ENCODE measurements around the gene FAM131A. TPM values are rescaled to one million over a fixed set of nuclear protein-coding genes. Genes with fewer than 3 reads are reported as not detected.

Gene FAM131A
- total RNA-seq, 1 donor from 2014 or later, result 22.7 TPM

GRCh38 chr3:184355261-184356040, 18.1 kb downstream of the FAM131A start:
- H3K4me3 ChIP-seq (ENCODE audit: low read depth, low read length), result no peak overlapping the region
- no peak for DNase-seq (ENCODE audit: low read depth)
- TF ChIP-seq, protein P1, sequence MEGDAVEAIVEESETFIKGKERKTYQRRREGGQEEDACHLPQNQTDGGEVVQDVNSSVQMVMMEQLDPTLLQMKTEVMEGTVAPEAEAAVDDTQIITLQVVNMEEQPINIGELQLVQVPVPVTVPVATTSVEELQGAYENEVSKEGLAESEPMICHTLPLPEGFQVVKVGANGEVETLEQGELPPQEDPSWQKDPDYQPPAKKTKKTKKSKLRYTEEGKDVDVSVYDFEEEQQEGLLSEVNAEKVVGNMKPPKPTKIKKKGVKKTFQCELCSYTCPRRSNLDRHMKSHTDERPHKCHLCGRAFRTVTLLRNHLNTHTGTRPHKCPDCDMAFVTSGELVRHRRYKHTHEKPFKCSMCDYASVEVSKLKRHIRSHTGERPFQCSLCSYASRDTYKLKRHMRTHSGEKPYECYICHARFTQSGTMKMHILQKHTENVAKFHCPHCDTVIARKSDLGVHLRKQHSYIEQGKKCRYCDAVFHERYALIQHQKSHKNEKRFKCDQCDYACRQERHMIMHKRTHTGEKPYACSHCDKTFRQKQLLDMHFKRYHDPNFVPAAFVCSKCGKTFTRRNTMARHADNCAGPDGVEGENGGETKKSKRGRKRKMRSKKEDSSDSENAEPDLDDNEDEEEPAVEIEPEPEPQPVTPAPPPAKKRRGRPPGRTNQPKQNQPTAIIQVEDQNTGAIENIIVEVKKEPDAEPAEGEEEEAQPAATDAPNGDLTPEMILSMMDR (conservative IDR thresholded peaks at IDR 0.05; ENCODE audit: low read depth, low read length), result no peak

GRCh38 chr3:184357248-184358123, 20.1 kb downstream of the FAM131A start:
- no peak overlapping the region for H3K4me3 ChIP-seq (ENCODE audit: low read depth, low read length)
- TF ChIP-seq, protein P1 (conservative IDR thresholded peaks at IDR 0.05; ENCODE audit: low read depth, low read length), result no peak

DNA sequence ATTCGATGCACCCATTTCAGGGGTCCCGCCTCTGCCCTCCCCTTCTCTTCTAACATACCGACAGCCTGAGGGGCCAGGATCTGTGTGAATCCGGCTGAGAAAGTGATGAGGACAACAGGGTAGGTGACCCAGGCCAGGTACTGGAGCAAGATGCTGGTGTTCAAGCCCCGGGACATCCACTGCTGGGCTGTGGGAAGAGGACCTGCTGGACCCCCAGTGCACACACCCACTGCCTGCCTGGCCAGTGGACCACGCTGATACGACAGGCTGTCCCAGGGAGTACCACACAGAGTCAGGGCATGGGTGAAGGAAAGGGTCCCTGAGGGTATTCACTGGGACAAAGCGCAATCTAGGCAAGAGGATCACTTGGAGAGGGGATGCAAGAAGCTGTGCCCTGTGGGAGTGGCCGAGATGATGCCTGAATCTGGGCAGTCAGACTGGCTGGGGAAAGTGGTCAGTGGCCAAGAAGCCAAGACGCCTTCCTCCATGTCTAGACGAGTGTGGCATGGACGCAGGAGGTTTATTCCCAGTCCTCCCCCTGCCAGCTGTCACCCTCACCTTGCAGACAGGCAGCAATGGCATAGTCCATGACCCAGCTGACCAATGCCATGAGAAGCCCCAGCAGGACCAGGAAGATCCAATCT, 20.8 kb downstream of the FAM131A start:
- TF ChIP-seq, protein P1 (conservative IDR thresholded peaks at IDR 0.05; ENCODE audit: low read depth, low read length), result no peak
- DNase-seq (ENCODE audit: low read depth), result no peak
- no peak overlapping the region for H3K4me3 ChIP-seq (ENCODE audit: low read depth, low read length)

More at GRCh38 chr3:184357248-184358123, 20.1 kb downstream of the FAM131A start:
- DNase-seq (ENCODE audit: low read depth), result no peak

GRCh38 chr3:184358921-184359350, 21.5 kb downstream of the FAM131A start:
- H3K4me3 ChIP-seq (ENCODE audit: low read depth, low read length), result no peak overlapping the region
- DNase-seq (ENCODE audit: low read depth), result no peak
- TF ChIP-seq, protein P1 (conservative IDR thresholded peaks at IDR 0.05; ENCODE audit: low read depth, low read length), result no peak

GRCh38 chr3:184359610-184360009, 22.2 kb downstream of the FAM131A start:
- no peak overlapping the region for H3K4me3 ChIP-seq (ENCODE audit: low read depth, low read length)
- TF ChIP-seq, protein P1 (conservative IDR thresholded peaks at IDR 0.05; ENCODE audit: low read depth, low read length), result no peak
- DNase-seq (ENCODE audit: low read depth), result no peak

- no peak for DNase-seq (ENCODE audit: low read depth)
- H3K4me3 ChIP-seq (ENCODE audit: low read depth, low read length), result peak overlapping the region; percentile 89
- TF ChIP-seq, protein P1 (conservative IDR thresholded peaks at IDR 0.05; ENCODE audit: low read depth, low read length), result no peak
These were observed 22.9 kb downstream of the FAM131A start for GRCh38 chr3:184360070-184360928.

Data from epithelial cell of proximal tubule (primary cell).